ENCODE data around the gene BBX. TPM values are rescaled to one million over a fixed set of nuclear protein-coding genes. Genes with fewer than 3 reads are reported as not detected.

Gene BBX
- total RNA-seq, 1 donor from 2014 or later: 54.1 TPM

DNA sequence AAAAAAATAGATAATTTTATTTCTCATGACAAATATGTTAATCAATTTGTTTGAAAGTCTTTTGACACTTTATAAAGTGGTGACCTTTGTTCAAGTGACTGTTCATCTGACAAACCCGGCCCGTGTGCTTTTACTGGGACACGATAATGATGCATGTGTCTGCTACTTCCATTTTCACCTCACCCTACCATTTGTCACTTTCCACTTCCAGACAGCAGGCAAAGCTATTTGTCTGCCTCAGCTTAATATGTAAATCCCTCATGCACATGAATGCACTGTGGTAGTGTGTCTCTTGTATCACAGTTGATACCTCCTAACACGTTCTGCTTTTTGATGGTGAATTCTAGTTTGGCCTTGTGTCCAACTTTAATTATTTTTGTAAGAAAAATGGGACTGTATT, 204.3 kb downstream of the BBX start:
- Mint-ChIP-seq H3K27me3 (no peaks in the 10 kb centered on the region), H3K4me3 (ENCODE audit: low read depth) (no peak overlapping the region), H3K9me3 (ENCODE audit: low read depth) (no peaks in the 10 kb centered on the region), H3K36me3 (ENCODE audit: insufficient read depth) (peaks cover 21% of the 10 kb centered on the region), H3K27ac (no peak overlapping the region), H3K4me1 (ENCODE audit: low read depth) (no peaks in the 10 kb centered on the region)
- TF ChIP-seq, protein P1, sequence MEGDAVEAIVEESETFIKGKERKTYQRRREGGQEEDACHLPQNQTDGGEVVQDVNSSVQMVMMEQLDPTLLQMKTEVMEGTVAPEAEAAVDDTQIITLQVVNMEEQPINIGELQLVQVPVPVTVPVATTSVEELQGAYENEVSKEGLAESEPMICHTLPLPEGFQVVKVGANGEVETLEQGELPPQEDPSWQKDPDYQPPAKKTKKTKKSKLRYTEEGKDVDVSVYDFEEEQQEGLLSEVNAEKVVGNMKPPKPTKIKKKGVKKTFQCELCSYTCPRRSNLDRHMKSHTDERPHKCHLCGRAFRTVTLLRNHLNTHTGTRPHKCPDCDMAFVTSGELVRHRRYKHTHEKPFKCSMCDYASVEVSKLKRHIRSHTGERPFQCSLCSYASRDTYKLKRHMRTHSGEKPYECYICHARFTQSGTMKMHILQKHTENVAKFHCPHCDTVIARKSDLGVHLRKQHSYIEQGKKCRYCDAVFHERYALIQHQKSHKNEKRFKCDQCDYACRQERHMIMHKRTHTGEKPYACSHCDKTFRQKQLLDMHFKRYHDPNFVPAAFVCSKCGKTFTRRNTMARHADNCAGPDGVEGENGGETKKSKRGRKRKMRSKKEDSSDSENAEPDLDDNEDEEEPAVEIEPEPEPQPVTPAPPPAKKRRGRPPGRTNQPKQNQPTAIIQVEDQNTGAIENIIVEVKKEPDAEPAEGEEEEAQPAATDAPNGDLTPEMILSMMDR (IDR thresholded peaks at IDR 0.05; ENCODE audit: unreplicated experiment): no peak
- no peak for DNase-seq (ENCODE audit: low spot score, unreplicated experiment)

DNA sequence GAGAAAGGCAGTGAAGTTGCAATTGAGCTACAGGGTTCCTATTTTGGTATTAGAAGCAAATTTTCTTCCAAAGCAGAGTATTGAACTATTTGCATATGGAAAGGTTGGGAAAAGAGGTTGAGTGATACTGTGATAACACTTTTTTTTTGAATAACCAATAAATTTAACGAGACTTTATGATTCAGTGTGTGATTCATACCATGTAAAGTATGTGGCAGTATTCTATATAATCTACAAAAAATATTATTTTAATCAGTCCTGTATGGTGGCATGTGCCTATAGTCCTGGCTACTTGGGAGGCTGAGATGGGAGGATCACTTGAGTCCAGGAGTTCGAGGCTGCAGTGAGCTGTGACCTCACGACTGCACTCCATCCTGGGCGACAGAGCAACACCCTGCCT, 206.9 kb downstream of the BBX start:
- DNase-seq (ENCODE audit: low spot score, unreplicated experiment): no peak
- Mint-ChIP-seq H3K27ac (no peak overlapping the region), H3K4me3 (ENCODE audit: low read depth) (no peak overlapping the region), H3K4me1 (ENCODE audit: low read depth) (no peaks in the 10 kb centered on the region), H3K9me3 (ENCODE audit: low read depth) (no peaks in the 10 kb centered on the region), H3K36me3 (ENCODE audit: insufficient read depth) (peaks cover 19% of the 10 kb centered on the region), H3K27me3 (no peaks in the 10 kb centered on the region)
- TF ChIP-seq, protein P1 (IDR thresholded peaks at IDR 0.05; ENCODE audit: unreplicated experiment): no peak

DNA sequence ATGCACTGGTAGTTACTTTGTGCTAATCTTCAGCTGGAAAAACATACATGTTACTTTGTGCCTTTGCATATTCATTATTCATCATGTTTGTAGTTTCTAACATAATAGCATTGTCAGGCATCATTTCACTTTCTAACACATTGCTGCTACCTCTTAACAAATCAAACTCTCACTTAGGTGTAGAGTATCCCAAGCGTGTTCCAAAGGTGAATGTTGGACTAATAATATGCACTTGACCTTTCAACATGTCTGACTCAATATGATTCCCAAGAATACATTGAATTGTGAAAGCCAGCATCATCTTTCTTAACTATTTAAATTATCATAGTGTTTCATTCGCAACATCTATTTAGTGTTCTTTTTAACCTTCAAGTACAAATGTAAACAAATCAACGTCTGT, 211.6 kb downstream of the BBX start:
- H3K4me1 Mint-ChIP-seq (ENCODE audit: low read depth): no peaks in the 10 kb centered on the region
- no peaks in the 10 kb centered on the region for H3K27me3 Mint-ChIP-seq
- H3K9me3 Mint-ChIP-seq (ENCODE audit: low read depth): no peaks in the 10 kb centered on the region
- no peak overlapping the region for H3K27ac Mint-ChIP-seq
- H3K36me3 Mint-ChIP-seq (ENCODE audit: insufficient read depth): peaks cover 14% of the 10 kb centered on the region
- TF ChIP-seq, protein P1 (IDR thresholded peaks at IDR 0.05; ENCODE audit: unreplicated experiment): no peak
- no peak overlapping the region for H3K4me3 Mint-ChIP-seq (ENCODE audit: low read depth)
- no peak for DNase-seq (ENCODE audit: low spot score, unreplicated experiment)

DNA sequence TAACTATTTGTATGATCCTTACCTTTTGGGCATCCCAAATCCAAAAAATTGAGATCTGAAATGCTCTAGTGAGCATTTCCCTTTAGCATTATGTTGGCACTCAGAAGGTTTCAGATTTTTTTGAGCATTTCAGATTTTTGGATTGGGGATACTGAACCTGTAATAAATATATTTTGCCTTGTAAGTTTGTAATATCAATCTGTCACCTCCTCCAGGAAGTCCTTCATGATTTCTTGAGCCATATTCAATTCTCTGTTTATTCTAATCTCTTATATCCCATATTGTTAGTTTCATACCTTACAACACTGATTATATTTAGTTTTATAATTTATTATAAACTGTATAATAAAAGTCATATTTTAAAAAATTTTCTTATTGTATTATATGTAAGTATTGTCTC, 215.2 kb downstream of the BBX start:
- Mint-ChIP-seq H3K9me3 (ENCODE audit: low read depth) (no peaks in the 10 kb centered on the region), H3K4me1 (ENCODE audit: low read depth) (peaks cover 7% of the 10 kb centered on the region), H3K27me3 (no peaks in the 10 kb centered on the region), H3K36me3 (ENCODE audit: insufficient read depth) (peaks cover 3% of the 10 kb centered on the region), H3K27ac (no peak overlapping the region), H3K4me3 (ENCODE audit: low read depth) (no peak overlapping the region)
- TF ChIP-seq, protein P1 (IDR thresholded peaks at IDR 0.05; ENCODE audit: unreplicated experiment): no peak
- DNase-seq (ENCODE audit: low spot score, unreplicated experiment): no peak

DNA sequence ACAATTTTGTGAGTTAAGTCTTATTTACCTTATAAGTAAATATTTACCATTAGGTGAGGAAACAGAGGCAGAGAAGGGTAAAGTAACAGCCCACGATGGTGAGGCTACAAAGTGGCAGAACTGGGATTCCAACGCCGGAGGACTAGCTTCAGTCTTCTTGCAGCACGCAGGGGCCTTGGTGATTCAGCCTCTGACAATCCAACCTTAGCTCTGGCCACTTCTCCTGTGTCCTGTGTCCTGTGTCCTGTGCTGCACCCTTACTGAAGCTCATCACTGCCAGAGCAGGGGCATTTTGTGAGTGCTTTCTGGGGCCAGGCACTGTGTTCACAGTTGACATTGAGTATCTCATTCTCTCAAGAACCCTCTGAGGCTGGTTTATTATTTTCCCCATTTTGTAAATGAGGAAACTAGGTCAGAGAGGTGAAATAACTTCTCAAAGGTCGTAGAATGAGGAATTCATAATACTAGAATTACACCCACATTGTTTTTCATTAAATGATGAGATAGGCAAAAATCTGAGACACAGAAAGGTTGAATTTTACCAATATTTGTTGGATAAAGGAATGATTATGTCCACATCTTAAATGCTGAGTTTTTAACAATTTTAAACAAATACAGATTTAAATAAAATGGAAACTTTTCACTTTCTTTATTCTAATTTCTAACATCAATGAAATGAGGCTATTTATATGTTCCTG, 215.9 kb downstream of the BBX start:
- no peak overlapping the region for H3K4me3 Mint-ChIP-seq (ENCODE audit: low read depth)
- TF ChIP-seq, protein P1 (IDR thresholded peaks at IDR 0.05; ENCODE audit: unreplicated experiment): no peak
- H3K36me3 Mint-ChIP-seq (ENCODE audit: insufficient read depth): peaks cover 3% of the 10 kb centered on the region
- no peak overlapping the region for H3K27ac Mint-ChIP-seq
- DNase-seq (ENCODE audit: low spot score, unreplicated experiment): no peak
- H3K27me3 Mint-ChIP-seq: no peaks in the 10 kb centered on the region
- no peaks in the 10 kb centered on the region for H3K9me3 Mint-ChIP-seq (ENCODE audit: low read depth)
- peaks cover 7% of the 10 kb centered on the region for H3K4me1 Mint-ChIP-seq (ENCODE audit: low read depth)
